Loucy (cell line): Measurements from ENCODE around the gene MED4.

Experiments used
- H2AFZ ChIP-seq: fragments of 200-600 bp; sonication (generic); 2 replicates; pipeline ENCODE4 v1.6.0; 2016; ENCODE audit warnings: antibody characterized with exemption, mild to moderate bottlenecking, low read length, moderate library complexity
- H3F3A ChIP-seq: fragments of 200-600 bp; 2 replicates; pipeline ENCODE4 v1.6.0; 2016; ENCODE audit warnings: antibody characterized with exemption, low read depth, mild to moderate bottlenecking
- H3K27me3 ChIP-seq: fragments of 200-600 bp; sonication (generic); 2 replicates; pipeline ENCODE4 v1.6.1; 2014; ENCODE audit warnings: low read length, mild to moderate bottlenecking; ENCODE audit not compliant: insufficient read depth, poor library complexity, severe bottlenecking
- H3K36me3 ChIP-seq: fragments of 200-600 bp; sonication (generic); 2 replicates; pipeline ENCODE4 v1.6.1; 2016; ENCODE audit warnings: low read length; ENCODE audit not compliant: insufficient read depth
- H3K4me1 ChIP-seq: fragments of 200-600 bp; sonication (generic); 2 replicates; pipeline ENCODE4 v1.5.1; 2014; ENCODE audit warnings: low read length, mild to moderate bottlenecking; ENCODE audit not compliant: insufficient read depth, poor library complexity, severe bottlenecking
- H3K4me2 ChIP-seq: fragments of 200-600 bp; sonication (generic); 2 replicates; pipeline ENCODE4 v1.6.0; 2014; ENCODE audit warnings: antibody characterized with exemption, low read length, low read depth, mild to moderate bottlenecking; ENCODE audit not compliant: poor library complexity, severe bottlenecking
- H3K4me3 ChIP-seq: fragments of 200-600 bp; sonication (generic); 2 replicates; pipeline ENCODE4 v1.5.1; 2014; ENCODE audit warnings: low read length, mild to moderate bottlenecking, mixed read lengths; ENCODE audit not compliant: poor library complexity, severe bottlenecking
- H3K79me2 ChIP-seq: fragments of 200-600 bp; sonication (generic); 2 replicates; pipeline ENCODE4 v1.6.1; 2014; ENCODE audit warnings: low read length; ENCODE audit not compliant: insufficient read depth
- H3K9ac ChIP-seq: fragments of 200-600 bp; sonication (generic); 2 replicates; pipeline ENCODE4 v1.6.0; 2014; ENCODE audit warnings: mild to moderate bottlenecking, low read depth, low read length, moderate library complexity; ENCODE audit not compliant: poor library complexity, severe bottlenecking
- H3K9me2 ChIP-seq: fragments of 200-600 bp; sonication (generic); replicated peaks from 2 replicates; pipeline ENCODE4 v1.6.1; 2016; ENCODE audit warnings: low read depth, low read length, mixed read lengths
- H3K9me3 ChIP-seq: fragments of 200-600 bp; sonication (generic); 2 replicates; pipeline ENCODE4 v1.6.1; 2014; ENCODE audit warnings: mild to moderate bottlenecking, antibody characterized with exemption, low read length, low read depth; ENCODE audit not compliant: insufficient read depth
- H4K20me1 ChIP-seq: fragments of 200-600 bp; sonication (generic); 2 replicates; pipeline ENCODE4 v1.6.0; 2014; ENCODE audit warnings: antibody characterized with exemption, low read length, mild to moderate bottlenecking; ENCODE audit not compliant: insufficient read depth, poor library complexity, severe bottlenecking
- EZH2phosphoT487 ChIP-seq: fragments of 200-600 bp; IDR thresholded peaks from 2 replicates; pipeline ENCODE4 v1.6.1; 2018; ENCODE audit warnings: antibody characterized with exemption, mild to moderate bottlenecking, moderate library complexity, borderline replicate concordance
- TF ChIP-seq, protein P1 (sequence below): fragments of 200-600 bp; sonication (generic); conservative IDR thresholded peaks from 2 replicates; pipeline ENCODE4 v1.5.1; 2014; ENCODE audit warnings: mild to moderate bottlenecking, antibody characterized with exemption, low read length

MED4 gene

GRCh38 chr13:48116808-48117207, 21.9 kb upstream of the MED4 start:
- no peaks in the 10 kb centered on the region for H3K79me2 ChIP-seq
- no peaks in the 10 kb centered on the region for H3K27me3 ChIP-seq
- no peaks in the 10 kb centered on the region for H3K36me3 ChIP-seq
- H4K20me1 ChIP-seq, result no peaks in the 10 kb centered on the region
- no peak overlapping the region for H3K4me3 ChIP-seq
- H3F3A ChIP-seq, result no peaks in the 10 kb centered on the region
- no peak overlapping the region for H3K9ac ChIP-seq
- H3K4me1 ChIP-seq, result no peaks in the 10 kb centered on the region
- no peak overlapping the region for H2AFZ ChIP-seq
- H3K9me2 ChIP-seq, result no peaks in the 10 kb centered on the region
- no peak for TF ChIP-seq EZH2phosphoT487
- TF ChIP-seq, protein P1, sequence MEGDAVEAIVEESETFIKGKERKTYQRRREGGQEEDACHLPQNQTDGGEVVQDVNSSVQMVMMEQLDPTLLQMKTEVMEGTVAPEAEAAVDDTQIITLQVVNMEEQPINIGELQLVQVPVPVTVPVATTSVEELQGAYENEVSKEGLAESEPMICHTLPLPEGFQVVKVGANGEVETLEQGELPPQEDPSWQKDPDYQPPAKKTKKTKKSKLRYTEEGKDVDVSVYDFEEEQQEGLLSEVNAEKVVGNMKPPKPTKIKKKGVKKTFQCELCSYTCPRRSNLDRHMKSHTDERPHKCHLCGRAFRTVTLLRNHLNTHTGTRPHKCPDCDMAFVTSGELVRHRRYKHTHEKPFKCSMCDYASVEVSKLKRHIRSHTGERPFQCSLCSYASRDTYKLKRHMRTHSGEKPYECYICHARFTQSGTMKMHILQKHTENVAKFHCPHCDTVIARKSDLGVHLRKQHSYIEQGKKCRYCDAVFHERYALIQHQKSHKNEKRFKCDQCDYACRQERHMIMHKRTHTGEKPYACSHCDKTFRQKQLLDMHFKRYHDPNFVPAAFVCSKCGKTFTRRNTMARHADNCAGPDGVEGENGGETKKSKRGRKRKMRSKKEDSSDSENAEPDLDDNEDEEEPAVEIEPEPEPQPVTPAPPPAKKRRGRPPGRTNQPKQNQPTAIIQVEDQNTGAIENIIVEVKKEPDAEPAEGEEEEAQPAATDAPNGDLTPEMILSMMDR, result no peak
- no peaks in the 10 kb centered on the region for H3K9me3 ChIP-seq
- H3K4me2 ChIP-seq, result no peak overlapping the region

DNA sequence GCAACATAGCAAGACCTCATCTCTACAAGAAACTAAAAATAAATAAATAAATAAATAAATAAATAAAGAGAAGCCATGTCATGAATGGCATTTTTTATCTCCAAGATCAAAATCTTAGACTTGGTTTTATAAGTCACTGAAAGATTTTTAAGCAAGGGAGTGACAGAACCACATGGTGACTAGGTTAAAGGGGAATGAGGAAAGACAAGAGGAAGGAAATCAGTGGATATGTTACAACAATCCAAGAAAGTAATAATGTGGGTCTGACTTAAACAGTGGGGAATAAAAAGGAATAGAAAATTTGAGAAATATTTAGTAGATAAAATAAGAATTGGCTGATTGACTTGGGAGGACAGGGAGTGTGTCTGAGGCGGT, 18.8 kb upstream of the MED4 start:
- Histone ChIP-seq H3F3A (no peaks in the 10 kb centered on the region), H3K9ac (no peak overlapping the region), H2AFZ (no peak overlapping the region), H3K4me3 (no peak overlapping the region), H4K20me1 (no peaks in the 10 kb centered on the region), H3K4me2 (no peak overlapping the region), H3K9me3 (no peaks in the 10 kb centered on the region), H3K4me1 (no peaks in the 10 kb centered on the region), H3K27me3 (no peaks in the 10 kb centered on the region), H3K9me2 (no peaks in the 10 kb centered on the region), H3K79me2 (no peaks in the 10 kb centered on the region), H3K36me3 (no peaks in the 10 kb centered on the region)
- TF ChIP-seq EZH2phosphoT487, result no peak
- TF ChIP-seq, protein P1, result no peak

DNA sequence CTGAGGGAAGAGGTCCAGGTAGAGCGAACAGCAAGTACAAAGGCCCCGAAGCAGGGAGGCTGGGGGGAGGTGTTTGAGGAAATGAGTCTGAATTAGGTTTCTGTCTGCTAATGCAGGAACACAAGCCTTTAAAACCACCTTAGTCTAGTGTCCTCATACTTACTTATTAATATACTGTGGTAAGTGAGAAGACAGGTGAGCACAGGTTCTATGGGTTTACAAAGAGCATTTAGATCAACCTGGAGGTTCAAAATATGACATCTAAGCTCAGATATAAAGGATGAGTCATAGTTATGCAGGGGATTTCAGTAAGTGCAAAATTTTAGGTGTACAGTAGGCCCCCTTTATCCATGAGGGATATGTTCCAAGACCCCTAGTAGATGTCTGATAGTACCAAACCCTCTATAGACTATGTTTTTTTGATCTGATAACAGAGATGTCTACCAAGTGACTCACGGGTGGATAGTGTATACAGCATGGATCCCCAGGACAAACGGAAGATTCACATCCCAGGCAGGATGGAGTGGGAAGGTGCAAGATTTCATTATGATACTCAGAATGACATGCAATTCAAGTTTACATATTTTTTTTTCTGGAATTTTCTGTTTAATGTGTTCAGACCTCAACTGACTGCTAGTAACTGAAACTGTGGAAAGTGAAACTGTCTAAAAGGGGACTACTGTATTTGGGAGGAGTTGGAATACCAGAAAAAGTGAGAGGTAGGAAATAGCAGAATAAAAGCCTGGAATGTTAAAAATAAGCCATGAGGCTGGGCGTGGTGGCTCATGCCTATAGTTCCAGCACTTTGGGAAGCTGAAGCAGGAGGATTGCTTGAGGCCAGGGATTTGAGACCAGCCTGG, 18.2 kb upstream of the MED4 start:
- Histone ChIP-seq H3K9me3 (no peaks in the 10 kb centered on the region), H3K27me3 (no peaks in the 10 kb centered on the region), H2AFZ (no peak overlapping the region), H3F3A (no peaks in the 10 kb centered on the region), H3K4me3 (no peak overlapping the region), H3K36me3 (no peaks in the 10 kb centered on the region), H4K20me1 (no peaks in the 10 kb centered on the region), H3K9ac (no peak overlapping the region), H3K4me2 (no peak overlapping the region), H3K9me2 (no peaks in the 10 kb centered on the region), H3K79me2 (no peaks in the 10 kb centered on the region), H3K4me1 (peaks cover 2% of the 10 kb centered on the region)
- no peak for TF ChIP-seq EZH2phosphoT487
- TF ChIP-seq, protein P1, result no peak
